Fibroblast of peridontal ligament (primary cell): ENCODE results near the gene NFATC1.
"Not testable (repeated sequence)": the region's sequence is repeated elsewhere in the genome, so short reads cannot be mapped to it uniquely, and the experiment has no call there.

Experiments used
- DNase-seq: peaks from one replicate; pipeline ENCODE4 v3.0.0-alpha.2; 2010; ENCODE audit errors: extremely low read depth

The NFATC1 gene

DNA sequence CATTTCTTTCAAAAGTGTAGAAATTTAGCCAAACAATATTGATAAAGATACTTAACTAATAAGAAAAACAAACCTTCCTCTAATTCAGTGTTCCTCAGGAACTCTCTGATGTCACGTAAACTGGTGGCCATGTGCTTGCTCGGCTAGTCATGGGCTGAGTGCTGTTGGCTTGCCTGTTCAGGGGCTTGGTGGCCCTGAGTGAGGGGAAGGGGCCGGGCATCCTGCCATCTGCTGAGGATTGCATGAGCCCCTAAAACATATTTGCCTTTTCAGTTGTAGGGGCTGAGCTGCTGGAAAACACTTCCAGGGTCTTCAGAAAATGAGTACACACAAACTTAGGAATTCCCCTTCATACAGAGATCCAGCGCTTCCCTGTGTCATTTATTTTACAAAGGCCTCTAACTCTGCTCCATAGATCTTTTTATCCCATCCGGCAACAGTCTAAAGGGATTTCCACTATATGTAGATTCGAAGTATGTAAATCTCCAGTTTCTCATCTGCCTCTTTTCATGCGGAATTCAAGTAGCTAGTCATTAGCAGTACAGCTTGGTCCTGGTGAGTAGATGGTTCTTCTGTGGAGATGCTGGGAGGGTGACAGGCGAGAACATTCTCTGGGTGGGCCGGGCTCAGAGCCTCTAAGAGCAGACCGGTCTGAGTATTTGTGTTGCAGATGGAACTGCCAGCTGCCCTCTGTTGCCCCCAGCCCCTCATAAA is 20.1 kb upstream of the NFATC1 start:
- DNase-seq: no peak

DNA sequence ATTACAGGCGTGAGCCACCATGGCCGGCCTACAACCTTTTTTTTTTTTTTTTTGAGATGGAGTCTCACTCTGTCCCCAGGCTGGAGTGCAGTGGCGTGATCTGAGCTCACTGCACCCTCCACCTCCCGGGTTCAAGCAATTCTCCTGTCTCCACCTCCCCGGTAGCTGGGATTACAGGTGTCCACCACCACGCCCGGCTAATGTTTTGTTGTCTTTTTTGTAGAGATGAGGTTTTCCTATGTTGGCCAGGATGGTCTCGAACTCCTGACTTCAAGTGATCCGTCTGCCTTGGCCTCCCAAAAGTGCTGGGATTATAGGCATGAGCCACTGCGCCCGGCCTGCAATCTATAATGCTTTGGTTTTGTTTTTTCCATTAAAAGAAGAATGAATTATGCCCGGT is 19.1 kb upstream of the NFATC1 start:
- not testable (repeated sequence) for DNase-seq

DNA sequence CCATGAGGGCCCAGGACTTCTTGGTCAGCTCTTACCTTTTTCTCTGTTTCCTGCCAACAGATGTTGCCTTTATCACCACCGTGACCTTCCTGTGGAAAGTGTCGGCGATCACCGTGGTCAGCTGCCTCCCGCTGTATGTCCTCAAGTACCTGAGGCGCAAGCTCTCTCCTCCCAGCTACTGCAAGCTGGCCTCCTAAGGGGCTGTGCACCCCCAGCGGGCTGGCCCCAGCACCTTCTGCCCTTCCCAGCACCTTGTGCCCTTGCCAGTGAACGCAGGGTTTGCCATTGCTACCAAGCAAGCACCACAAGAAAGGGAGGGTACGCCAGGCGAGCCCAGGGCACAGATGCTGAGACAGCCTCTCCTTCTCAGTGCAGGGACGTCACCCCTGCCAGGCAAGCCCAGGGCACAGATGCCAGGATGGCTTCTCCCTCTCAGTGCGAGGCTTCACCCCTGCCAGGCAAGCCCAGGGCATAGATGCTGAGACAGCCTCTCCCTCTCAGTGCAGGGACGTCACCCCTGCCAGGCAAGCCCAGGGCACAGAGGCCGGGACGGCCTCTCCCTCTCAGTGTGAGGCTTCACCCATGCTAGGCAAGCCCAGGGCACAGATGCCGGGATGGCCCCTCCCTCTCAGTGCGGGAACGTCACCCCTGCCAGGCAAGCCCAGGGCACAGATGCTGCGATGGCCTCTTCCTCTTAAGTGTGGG is 18.4 kb upstream of the NFATC1 start:
- DNase-seq: no peak

DNA sequence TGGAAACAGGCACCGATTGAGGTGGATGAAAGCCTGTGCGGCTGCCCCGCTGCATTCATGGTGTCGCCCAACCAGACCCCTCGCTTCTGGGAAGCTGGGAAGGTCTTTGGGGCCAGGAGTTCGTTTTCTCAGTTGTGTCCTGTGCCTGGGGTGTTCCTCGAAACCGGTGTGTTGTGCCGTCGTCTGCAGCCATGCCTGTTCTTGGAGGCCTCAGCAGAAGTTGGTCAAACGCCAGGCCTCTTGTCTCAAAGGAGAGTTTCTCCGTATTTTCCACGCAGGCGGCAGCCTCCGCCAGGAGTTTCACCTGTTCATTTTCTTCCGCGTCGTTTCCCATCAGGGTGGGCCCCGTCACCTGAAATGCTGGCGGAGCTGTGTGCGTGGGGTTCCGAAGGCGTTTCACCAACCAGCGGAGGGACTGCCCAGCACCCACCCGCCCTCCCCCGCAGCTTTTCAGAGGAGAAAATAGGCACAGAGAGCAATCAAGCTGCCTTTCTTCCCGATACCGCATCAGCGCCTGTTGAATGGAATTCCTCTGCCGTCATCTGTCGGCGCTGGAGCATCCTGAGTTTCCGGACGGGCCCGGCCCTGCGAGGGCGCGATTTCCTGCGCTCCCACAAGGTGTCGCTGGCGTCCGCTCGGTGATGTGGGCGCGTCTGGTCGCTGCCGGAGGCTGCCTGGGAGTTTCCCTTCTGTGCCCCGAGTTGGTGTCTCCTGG is 17.0 kb upstream of the NFATC1 start:
- DNase-seq: peak; percentile 48

DNA sequence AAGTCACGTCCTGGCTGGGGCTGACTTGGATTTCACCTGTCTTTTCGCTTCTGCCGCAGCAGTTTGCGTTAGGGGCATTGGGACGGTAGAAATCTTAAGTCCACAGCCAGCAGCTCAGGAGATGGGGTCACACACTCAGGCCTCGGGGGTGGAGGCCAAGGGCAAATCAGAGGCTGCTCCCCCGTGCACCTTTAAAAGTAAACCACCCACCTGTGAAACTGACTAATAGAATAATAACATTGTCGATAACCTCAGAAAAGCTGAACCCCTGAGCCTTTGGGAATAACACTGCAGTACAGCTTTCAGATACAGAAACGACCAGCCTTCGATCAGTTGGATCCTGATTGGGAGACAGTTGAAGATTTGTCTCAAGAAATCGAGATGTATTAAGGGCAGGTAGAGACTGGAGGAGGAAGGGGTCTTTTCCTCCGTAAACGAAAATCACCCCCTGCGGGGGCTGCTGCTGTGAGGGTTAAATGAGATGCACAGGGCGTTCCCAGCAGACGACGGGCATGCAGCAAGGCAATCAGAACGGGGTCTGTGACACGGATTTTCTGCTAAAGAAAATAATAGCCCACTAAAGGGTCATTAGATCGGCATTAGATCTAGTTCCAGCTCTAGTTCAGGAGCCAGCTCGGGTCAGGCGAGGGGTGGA is 16.4 kb upstream of the NFATC1 start:
- no peak for DNase-seq

DNA sequence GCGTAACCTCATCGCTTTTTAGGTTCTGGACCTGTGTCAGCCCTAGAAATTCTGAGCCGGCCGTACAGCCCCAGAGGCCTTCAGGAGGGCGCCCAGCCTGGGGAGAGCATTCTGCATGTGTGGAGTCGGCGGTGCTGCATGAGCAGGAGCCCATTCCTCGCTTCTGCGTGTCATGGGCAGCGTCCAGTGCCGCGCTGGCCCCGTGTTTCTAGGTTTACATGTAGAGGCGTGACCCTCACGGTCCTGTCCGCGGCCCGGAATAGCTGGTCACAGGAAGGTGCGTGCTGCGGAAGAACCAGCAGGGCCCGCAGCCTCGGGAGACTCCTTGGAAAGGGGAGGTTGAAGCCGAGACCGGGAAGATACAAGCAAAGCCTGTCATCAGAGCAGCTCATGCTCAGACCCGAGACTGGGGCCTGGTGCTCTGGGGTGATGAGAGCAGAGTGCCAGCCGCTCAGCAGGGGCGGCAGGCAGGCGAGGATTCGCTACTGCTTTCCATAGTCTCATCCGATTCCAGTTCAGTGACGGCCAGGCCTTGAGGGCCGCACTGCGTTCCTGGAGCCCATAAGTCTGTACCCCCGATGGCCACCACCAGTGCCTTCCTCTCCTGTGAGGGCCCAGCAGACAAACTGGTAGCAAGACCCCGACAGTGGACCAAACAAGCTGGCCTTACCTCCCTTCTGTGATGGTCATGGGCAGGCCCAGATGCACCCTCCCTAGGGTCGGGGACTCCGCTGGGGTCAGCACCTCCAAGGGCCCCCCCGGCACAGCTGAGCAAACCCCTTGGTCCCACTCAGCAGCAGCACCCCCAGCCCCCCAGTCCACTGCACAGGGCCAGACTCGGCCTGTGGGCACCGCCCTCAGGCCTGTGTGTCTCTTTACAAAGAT is 15.6 kb upstream of the NFATC1 start:
- no peak for DNase-seq

DNA sequence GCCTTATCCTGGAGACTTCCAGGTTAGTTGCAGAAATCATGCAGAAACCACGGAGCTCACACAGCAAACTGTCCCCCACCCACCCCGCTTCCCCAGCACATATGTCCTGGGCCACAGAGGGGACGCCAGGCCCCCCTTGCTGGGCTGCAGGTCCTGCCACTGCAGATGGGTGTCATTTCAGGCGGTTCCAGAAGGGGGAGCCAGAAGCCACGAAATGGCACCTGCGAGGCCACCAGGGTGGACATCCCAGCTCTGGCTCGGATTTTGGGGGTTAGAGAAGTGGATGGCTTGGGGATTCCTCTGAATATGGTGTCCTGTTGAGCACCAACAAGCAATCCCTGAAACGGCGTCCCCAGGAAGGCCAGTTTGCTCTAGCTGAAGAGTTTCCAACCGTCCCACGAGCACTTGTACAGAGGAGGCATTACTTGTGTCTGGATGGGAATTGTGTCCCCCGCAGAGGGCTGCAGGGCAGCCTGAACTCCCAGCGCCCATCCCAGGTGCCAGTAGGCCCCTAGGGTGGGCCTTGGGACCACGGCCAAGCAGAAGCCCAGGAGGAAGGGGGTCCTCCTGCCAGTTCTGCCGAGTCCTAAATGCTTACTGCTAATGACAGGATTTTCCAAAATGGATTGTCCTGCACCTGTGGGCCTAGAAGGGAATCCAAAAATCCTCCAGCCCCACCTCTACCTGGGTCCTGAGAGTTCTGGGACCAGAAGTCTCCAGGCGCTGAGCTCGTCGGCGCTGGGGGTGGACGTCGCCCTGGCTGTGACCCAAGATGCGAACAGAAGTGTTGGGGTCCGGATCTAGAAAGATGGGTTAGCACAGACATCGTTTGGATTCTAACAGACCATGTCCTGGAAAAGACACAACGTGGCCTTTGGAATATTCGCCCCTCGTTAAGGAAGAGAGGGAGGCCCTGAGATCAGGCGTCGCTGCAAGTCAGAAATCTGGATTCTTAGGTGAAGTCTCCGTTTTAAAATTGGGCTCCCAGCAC is 14.6 kb upstream of the NFATC1 start:
- DNase-seq: peak; percentile 48

DNA sequence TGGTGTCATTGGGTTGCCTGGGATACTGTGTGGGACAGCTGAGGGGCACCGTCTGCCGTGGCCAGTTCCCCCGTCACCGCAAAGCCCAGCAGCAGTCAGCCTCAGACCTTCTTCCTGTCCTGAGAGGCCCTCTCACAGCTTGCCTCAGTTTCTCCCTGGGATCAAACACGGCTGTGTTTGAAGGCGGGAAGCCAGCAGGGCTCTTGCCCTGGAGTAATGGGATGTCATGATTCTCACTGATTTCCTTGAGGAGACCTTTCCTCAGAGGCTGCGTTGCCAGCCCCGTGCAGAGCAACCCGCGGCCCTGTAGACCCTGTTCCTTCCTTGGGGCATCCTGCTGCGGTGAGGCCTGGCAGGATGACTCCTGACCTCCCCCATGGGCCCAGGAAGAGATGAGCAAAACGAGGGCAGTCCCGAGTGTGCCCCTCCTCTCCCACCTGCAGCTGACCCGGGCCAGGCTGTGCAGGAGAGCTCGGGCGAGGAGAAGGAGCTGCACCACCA is 13.9 kb upstream of the NFATC1 start:
- no peak for DNase-seq

DNA sequence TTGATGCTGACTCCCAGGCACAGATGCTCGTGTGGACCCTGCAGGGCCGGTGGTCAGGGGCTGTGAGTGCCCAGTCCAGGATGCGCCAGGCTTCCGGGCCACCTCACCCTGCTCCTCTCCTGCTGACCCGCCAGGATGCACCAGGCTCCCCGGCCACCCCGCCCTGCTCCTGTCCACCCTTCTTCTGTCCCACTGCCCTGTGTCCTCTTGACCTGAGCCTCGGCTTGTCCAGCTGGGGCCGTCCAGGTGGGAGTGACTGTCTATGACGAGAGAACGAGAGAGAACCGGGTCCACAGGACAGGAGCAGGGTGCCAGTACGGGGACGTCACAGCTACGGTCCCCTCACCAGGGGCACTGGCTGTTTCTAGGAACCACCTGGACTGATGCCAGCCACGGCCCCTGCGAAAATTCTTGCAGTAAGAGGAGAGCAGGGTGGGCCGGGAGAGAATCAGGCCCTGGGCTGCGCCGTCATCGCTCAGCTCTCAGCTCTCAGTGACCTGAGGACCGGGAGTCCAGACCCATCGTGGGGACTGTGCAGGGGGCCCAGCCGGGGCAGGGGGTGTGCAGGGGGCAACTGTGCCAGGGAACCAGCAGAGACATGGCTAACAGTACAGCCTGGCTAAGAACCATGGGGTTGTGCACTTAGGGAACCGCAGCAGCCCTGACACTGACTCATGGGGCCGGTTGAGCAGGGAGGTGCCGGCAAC is 12.9 kb upstream of the NFATC1 start:
- DNase-seq: no peak

DNA sequence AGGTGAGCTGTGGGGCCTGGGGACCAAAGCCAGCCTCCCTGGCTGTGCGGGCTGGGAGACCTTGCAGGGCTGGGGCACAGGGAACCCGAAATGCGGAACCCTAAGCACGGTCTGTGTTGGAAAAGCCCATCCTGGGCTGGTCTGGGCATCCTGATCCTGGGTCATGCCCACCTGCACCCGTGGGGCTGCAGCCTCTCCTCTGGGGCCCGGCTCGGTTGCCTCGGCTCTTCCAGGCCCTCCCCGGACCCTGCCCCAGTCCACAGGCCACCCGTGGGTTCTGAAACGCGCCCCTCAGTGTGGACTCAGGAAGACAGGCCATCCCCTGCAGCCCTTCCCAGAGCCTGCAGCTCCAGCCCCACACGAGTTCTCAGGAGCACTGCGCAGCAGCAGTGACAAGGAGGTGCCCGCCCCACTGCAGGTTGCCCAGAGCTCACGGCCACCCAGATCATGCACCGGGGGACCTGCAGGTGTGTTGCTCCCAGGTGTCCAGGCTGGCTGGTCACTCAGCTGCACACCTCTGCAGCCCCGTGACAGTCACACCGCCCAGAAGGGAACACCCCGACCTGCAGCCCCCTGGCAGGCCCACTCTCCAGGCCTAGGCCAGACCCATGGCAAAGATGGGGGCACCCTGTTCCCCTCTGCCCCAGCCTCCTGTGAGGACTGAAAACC is 12.2 kb upstream of the NFATC1 start:
- no peak for DNase-seq

DNA sequence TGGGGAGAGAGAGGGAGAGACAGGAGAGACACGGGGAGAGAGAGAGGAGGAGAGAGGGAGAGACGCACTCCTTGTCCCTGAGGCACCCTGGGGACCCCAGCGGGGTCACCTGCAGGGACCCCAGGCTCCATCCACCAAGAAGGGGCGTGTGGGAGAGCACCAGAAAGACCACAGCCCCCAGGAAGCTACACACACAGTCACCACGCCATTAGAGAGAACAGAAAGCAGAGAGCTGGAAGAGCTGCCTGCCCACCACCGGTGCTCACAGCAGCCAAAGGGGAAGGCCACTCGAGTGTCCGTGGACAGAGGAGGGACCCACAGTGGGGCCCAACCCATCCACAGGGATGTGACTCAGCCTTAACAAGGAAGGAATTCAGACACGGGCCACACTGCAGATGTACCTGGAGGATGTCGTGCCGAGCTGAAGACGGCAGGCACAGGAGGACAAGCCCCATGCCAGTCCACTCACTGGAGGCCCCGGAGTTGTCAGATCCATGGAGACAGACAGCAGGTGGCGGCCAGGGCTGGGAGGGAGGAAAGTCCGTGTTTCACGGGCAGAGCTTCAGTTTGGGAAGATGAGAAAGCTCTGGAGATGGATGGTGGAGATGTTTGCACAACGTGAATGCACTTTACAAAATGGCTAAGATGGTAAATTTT is 11.5 kb upstream of the NFATC1 start:
- DNase-seq: no peak

DNA sequence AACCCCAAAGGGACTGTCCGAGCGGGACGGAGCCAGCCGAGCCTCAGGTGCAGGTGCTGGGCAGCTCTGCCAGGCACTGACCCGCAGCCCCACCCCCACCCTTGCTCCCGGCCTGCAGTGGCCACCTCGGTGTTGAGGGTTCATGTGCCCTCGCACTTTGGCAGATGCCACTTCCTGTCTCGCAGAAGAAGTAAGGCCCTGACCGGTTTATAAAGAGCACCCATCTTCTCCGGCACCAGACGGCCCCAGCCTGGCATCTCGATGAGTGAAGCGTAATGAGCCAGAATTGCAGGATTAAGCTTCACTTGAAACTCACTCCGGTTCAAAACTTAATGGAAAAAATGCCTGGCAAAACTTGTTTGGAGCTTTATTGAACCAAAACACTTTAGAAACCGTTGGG is 10.9 kb upstream of the NFATC1 start:
- DNase-seq: no peak

DNA sequence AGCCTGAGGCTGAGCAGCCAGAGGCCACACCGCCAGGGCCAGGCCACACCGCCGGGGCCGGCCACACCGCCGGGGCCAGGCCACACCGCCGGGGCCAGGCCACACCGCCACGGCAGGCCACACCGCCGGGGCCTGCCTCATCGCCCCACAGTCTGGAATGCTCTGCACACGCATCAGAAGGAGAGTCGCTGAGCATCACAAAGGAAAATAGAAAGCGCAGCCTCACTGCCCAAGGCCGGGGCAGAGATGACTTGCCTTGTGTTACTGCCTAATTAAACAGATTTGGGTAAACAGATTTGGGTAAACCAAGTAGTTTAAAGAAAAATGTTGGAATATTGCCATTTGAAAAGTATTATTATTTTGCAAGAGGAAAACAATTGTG is 10.4 kb upstream of the NFATC1 start:
- no peak for DNase-seq

DNA sequence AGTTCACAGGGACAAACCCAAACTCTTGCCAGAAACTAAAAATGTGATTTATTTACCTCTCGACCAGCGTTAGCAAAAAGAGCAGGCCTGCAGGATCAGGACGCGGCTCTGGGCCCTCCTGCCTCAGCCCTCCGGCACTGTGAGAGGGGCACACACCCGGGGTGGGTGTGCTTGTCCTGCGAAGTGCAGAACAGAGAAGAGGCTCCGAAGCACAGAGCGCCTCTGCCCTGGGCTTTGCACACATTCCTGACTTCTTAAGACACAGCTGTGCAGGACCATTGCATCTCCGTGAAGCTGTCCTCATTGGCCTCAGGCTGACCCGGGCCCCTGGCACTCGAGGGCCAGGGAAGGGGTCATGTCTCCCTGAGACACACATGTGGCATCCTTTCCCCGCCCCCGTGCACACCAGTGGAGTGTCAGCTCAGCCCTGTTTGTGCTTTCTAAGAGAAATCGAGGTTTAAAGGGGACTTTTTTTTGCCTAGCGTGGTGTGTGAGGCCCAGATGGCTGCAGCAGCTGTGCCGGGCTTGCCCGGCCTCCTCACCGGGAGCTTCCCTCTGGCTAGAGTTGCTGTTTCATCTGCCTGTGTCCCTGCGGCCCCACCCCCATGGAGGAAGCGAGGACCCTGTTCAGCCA is 9.9 kb upstream of the NFATC1 start:
- DNase-seq: no peak

DNA sequence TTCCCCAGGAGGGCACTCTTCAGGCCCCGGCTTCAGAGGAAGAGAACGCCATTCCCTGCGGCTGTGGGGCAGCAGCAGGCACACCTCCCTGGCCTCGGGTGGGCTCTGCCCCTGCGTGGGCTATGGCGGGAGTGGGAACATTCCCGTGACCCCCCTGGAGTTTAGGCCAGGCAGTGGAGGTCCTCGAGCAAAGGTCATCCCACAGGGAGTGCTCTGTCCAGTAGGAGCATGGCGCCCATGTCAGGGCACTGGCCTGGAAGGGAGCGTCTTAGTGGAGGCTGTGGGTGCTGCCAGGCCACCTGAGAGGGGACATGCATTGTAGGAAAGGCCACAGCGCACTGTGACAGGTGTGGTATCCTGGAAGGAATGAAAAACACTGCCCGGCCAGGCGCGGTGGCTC is 9.2 kb upstream of the NFATC1 start:
- no peak for DNase-seq

DNA sequence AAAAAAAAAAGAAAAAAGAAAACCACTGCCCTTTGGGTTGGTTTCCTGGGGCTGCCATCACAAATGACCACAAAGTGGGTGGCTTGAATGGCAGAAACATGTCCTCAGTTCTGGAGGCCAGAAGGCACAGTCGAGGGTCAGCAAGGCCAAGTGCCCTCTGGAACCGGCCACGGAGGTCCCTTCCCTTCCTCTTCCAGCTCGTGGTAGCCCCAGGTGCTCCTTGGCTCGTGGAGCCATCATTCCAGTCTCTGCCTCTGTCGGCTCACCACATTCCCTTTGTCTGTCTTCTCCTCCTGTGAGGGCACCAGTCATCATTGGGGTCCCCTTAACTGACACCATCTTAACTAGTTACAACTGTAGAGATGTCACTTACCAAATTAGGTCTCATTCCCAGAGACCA is 8.5 kb upstream of the NFATC1 start:
- DNase-seq: no peak

DNA sequence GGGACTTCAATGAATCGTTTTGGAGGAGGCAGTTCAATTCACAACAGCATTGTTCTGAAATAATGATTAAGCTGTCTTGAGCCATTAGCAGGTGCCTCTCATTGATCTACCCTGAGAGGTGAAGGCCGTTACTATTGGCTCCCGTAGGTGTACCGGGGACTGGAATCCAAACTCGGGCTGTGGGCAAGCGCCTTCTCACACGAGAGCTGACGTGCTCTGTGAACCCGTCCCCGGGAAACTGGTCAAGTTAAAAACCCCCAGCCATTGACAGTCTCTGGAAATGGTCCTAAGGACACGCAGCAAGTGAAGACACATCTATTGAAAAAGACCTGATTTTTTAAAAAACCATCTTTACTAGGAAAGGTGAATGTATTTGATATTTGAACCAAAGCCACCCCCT is 8.1 kb upstream of the NFATC1 start:
- DNase-seq: no peak

DNA sequence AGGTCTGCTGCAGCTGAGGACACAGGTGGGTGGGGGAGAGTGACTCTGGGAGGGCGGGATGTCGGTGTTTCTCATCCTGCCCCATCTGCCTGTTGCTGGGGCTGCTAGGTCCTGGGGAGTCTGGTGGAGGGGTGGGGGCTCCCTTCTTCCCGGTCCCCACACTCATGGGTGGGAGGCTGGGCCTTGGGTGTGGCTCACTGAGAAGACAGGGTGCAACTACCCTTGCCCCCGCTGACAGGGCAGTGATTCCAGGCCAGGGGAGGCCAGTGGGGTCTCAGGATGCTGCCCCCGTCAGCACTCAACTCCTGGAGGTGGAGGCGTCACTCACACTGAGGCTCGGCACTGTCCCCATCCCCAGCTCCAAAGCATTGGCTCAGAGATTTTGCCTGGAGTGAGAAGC is 7.7 kb upstream of the NFATC1 start:
- no peak for DNase-seq
